ENCODE results near the gene CACNA1A.
"Not testable (repeated sequence)": the region's sequence is repeated elsewhere in the genome, so short reads cannot be mapped to it uniquely, and the experiment has no call there.

The CACNA1A gene

DNA sequence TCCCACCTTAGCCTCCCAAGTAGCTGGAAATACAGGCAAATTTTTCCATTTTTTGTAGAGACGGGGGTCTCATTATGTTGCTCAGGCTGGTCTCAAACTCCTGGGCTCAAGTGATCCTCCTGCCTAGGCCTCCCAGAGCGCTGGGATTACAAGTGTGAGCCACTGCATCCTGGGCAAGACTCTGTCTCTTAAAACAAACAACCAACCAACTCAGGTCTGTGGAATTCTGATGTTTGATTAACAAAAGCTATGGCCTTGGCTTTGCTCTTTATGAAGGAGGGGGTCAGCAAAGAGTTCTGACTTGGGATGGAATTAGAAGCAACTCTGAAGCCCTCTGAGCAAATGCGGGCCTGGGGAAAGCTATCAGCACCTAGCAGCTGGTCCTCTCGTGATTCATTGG, 238.4 kb downstream of the CACNA1A start:
- DNase-seq: no peak

DNA sequence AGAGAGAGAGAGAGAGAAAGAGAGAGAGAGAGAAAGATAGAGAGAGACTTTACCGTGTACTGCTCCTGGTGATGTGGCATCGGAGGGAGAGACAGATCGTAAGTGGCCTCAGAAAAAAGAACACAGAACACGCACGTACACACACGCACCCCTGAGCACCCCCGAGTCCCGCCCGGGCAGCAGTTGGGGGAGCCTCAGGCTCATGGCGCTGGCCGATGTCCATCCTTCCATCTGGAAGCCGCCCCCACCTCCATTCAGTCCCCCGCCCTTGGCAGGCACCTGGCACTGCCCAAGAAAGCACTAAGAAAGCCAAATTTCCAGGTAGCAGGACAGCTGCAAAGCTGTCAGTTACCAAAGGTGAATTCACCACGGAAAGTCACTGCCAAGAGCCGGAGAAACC, 239.1 kb downstream of the CACNA1A start:
- no peak for DNase-seq

DNA sequence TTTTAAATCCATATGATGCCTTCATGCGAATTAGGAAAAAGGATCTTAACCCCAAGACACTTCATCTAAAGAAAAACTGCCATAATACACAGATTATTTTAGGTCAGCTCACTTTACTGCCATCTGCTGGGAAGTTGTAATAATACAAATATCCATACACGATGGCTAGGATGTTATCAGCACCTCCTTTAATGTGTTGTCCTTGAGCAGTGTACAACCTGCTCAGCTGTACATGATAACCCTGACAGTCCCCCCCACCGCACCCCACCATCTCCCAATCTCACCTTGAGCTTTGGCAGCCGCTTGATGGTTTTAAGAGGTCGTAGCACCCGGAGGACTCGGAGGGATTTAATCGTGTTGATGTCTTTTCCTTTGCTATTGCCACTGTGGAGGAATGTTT, 243.8 kb downstream of the CACNA1A start:
- DNase-seq: peak; percentile 33

DNA sequence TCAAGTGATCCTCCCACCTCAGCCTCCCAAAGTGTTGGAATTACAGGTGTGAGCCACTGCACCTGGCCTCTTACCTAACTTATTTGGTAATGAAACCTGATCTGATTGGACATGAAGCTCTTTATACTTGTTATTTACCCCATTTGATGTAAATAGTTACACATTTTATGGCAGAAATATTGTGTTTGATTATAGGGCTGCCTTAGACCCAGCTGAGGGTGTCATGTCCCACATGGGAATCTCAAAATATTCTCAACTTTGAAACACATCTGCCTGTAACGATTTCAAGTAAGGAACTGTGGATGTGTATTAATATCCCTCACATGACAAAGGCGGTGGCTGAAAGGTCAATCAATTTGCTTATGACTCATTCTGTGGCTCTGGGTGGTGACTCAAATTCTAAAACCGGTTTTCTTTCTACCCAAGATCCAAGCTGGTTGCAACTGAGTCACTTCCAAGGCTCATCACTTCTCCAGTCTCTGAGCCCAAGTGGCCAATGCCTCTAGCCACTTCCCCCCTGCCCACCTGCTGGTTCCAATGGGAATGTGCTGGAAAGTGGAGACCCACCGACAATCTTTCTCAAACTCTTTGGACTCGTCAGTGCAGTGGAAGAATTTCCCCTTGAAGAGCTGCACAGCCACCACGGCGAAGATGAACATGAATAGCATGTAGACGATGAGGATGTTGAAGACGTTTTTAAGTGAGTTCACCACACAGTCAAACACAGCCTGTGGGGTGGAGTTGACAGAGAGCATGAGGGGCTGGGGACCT, 245.2 kb downstream of the CACNA1A start:
- DNase-seq: no peak

DNA sequence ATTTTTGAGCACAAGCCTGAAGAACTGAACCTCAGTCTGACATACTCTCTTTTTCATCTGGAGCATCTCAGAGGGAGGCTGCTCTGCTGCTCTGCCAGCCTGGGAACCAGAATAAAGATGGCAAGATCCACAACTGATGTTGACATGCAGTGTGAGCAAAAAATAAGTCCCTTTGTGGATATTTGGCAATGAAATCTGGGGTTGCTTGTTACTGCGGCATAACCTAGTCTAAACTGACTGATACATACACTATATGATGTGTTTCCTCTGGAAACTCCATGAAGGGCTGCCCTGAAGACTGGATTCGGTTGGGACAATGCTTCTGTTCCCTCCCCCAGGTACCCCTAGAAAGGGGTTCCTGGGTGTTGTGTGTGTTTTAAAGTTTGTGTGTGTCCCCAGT, 249.4 kb downstream of the CACNA1A start:
- DNase-seq: no peak

DNA sequence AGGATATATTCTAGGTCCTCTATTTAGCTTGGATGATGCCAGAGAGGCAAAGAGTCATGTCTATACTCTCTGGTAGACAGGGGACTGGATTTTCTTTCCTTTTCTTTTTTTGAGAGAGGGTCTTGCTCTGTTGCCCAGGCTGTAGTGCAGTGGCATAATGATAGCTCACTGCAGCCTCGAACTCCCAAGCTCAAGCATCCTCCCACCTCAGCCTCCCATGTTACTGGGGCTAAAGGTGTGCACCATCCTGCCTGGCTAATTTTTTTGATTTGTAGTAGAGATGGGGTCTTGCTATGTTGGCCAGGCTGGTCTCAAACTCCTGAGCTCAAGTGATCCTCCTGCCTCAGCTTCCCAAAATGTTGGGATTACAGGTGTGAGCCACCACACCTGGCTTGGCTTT, 249.9 kb downstream of the CACNA1A start:
- not testable (repeated sequence) for DNase-seq

DNA sequence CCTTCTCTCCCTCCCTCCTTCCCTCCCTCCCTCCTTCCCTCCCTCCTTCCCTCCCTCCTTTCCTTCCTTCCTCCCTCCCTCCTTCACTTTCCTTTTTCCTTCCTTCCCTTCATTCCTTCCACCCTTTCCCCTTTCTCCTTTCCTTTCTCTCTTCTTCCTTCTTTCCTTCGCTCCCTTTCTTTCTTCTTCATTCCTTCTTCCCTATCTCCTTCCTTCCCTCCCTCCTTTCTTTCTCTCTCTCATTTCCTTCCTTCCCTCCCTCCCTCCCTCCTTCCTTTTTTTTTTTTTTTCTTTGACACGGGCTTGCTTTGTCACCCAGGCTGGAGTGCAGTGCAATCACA, 250.6 kb downstream of the CACNA1A start:
- DNase-seq: no peak

DNA sequence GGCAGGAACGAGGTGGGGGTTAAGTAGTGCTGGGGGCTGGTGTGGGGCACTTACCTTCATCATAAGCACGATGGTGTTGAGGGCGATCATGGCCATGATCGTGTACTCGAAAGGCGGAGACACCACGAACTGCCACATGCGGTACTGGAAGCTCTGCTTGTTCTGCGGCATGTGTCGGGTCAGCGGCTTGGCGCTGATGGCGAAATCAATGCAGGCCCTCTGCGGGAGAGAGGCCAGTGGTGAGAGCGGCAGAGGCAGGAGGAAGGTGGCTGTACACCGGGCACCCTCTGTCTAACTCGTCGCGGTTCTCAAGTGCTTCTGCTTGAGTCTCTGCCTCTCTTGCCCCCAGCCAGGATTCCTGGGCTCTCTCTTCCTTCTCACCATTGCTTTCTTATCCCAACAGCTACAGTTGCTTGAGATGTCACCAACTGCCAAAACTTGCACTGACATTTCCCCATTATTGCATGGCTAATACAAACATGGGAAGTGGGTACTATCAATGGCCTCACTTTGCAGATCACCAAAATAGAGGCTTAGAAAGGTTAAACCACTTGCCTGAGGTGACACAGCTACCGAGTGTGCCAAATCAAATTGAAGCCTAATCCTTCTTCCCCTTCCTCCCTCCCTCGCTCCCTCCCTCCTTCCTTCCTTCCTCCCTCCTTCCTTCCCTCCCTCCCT, 251.1 kb downstream of the CACNA1A start:
- no peak for DNase-seq

DNA sequence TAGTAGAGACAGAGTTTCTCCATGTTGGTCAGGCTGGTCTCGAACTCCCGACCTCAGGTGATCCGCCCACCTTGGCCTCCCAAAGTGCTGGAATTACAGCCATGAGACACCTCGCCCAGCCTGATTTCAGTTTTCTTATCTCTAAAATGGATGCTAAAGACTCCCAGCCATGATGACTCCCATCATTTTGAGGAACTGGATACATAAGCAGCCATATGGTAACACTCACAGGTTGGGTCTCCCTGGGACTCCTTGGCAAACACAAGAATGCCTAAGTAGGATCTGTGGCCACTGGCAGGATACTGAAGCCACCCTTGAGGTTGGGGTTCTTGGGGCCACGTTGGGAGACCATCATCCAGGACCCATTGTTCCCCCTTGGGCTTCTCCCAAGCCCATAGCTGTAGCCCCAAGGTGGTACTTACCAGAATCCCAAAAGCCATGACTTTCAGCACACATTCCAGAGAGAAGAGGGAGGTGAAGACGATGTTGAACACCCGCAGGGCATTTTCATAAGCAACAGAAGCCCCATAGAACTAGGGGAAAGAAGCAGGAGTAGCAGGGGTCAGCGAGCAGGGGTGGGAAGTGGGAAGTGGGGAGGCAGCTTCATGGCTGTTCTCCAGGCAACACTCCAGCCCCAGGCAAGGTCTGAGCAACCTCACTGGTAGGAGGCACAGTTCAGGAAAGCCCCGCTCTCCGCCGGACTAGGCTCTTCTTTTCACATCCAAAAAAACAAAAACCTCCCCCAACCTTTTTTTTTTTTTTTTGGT, 253.5 kb downstream of the CACNA1A start:
- DNase-seq: no peak

DNA sequence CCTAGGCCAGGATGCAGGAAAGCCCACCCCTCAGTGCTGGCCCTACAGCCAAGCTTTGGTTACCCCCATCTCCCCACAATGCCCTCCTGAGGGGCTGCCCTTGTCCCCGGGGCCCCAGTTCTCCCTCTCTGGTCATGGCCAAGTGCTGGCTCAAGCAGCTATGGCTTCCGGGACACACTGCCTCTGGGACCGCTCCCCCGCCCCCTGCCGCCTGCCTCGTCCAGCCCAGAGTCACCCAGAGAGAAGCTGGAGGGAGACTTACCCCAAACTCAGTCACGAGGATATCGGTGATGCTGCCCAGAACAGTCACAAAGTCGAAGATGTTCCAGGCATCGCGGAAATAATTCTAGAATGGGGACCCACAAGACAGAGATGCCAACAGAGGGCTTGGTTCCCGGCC, 261.4 kb downstream of the CACNA1A start:
- DNase-seq: no peak

DNA sequence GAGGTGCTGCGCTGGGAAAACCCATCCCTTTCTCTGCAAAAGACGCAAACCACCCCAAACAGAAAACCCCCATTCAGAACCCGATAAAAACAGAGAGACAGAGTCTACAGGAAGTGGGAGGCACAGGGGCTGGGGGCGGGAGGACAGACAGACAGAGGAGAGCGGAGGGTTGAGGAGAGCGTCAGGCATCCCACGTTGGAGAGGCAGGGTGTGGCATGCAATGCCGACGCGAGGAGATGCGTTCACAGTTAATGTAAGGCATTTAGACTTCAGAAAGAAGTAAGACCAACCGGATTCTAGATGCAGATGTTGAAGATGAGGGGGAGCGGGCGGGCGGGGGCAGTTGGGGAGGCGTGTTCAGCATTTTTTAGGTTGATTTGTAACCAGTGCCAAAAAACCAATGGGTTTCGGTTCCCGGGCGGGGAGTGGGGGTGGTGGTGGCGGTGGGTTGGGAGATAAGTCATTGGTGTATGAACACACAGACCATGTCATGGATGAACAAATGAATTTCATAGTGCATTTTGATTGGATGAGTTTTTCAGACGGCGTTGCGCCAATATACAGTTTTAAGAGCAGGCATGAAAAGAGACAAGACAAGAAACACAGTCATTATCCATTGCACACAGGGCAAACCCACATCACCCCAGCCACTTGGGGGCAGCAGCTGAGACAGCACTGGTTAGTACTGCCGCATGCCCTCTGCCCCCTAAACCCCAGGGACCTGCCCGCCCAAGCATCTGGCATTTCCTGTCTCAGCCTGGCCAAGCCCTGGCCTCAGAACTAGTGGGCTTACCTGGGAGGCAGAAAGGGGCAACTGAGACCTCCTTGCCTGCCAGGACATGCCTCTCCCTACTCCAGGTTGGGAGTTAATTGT, 264.8 kb downstream of the CACNA1A start:
- DNase-seq: no peak

DNA sequence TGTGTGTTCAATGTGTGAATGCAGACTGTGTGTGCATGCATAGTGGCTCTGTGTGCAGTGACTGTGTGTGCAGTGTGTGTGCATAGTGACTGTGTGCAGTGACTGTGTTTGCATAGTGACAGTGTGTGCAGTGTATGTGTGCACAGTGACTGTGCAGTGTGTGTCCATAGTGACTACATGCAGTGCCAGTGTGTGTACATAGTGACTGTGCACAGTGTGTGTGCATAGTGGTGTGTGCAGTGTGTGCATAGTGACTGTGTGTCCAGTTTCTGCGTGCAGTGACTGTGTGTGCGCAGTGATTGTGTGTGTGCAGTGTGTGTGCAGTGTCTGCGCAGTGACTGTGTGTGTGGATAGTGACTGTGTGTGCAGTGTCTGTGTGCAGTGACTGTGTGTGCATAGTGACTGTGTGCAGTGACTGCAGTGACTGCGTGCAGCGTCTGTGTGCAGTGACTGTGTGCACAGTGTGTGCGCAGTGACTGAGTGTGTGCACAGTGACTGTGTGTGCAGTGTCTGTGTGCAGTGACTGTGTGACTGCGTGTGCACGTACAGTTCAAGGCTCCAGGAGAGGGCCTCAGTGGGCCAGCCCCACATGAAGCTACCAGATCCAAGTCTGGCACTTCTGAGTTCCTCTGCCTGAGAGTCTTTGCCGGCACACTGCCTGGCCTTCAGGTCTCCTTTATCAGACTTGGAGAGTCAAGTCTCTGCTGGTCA, 265.8 kb downstream of the CACNA1A start:
- DNase-seq: no peak

DNA sequence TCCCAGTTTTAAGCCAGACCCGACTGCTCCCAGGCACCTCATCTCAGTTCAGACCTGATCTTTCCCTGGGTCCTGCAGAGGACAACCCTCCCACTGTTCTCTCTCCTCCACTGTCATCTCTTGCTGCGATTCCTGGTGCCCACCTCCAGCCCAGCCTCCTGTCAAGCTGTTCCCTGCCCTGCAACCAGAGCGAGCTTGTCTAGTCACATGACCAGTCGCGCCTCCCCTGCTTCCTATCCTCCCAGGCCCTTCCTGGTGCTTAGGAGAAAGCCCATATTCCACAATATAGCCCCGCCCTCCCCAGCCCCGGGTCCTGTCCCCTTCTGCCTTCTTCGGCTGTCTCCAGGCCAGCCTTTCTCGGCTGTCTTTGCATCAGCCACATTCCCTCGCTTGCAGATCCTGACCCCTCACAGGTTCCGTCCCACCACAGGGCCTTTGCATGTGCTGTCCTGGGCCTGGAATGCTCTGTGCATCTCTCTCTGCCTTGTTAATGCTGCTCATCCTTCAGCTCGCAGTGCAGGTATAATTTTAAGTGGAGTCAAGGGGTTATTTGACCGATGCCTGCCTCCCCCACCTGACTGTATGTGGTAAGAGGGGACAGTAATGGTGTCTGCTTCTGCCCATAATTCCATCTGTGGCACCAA, 267.3 kb downstream of the CACNA1A start:
- DNase-seq: no peak

DNA sequence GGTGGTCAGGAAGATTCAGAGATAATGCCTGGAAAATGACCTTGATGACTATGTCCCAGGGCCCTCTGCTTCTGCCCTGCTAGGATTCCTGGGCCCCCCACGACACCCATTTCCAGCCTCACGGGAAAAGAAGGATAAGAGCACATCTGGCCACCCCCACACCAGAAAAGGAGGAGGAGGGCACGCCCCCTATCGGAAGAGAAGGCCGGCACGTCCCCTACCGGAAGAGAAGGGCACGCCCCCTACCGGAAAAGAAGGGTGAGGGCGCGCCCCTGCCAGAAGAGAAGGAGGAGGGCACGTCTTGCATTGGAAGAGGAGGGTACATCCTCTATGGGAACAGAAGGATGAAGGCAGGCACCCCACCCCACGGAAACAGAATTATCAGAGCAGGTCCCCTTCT, 271.8 kb downstream of the CACNA1A start:
- no peak for DNase-seq

DNA sequence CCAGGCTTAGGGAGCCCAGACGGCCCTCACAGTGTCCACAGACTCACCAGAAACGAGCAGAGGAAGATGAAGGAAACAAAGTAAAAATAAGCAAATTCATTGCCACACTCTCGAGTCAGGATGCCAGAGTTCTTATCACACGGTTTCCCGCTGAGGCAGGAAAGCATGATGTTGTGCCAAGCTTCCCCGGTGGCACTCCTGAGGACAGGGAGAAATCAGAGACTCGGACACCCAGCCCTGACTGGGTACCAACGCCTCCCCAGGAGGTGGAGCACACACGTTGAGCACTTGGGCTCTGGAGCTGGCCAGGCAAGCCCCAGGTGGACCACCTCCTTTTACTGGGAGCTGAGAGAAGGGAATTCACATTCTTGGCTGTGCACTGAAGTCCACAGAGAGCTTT, 274.6 kb downstream of the CACNA1A start:
- DNase-seq: no peak

DNA sequence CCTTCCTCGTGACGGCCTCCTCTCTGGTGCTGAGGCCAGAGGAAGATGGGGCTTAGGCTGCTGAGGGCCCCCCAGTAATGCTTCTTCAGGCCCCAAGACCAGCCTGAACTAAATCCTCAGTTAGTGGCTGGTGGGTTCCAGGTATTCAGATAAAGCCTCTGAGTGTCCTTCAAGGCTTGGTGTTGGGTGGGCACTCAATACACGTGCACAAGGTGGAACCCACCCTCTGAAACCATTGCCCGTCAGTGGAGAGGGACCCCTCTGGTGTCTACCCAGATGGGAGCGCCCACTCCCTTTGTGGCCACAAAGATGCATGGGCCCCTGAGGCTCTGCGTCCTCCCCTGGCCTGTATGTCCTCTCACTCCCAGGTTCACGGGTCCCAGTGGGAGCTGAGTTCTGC, 277.0 kb downstream of the CACNA1A start:
- DNase-seq: no peak

DNA sequence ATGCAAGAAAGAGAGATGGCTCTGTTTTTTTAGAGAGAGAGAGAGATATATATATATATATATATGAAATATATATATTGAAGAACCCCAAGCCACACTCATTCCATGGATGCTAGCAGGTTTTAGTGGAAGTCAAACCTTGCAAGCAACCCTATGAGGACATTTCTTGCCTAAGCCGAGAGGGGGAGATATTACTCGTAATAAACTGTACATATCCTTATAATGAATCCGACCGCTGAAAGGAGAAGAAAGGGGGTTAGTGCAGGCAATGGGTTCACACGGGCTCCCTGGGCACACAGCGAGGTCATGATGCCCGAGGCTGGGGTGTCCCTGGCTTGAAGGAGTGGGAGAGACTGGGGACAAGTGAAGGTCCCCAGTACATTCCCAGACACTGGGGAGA, 277.7 kb downstream of the CACNA1A start:
- no peak for DNase-seq

DNA sequence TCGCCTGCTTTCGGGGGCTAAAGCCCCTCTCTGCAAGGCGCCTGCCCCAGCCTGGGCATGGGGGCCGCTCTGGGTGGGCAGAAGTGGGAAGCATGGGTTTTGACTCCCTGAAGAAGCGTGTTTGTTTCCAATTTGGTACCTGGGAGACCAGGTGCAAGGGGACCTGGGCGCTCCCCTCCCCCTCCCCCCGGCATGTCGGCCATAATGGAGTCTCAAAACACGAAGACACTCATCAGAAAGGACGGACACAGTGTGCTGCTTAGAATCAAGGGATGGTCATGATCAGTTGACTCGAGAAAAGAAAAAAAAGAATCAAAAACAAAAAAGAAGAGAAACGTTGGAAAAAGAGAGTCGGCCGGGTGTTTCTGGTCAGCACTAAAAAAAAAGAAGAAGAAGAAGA, 279.3 kb downstream of the CACNA1A start:
- no peak for DNase-seq

DNA sequence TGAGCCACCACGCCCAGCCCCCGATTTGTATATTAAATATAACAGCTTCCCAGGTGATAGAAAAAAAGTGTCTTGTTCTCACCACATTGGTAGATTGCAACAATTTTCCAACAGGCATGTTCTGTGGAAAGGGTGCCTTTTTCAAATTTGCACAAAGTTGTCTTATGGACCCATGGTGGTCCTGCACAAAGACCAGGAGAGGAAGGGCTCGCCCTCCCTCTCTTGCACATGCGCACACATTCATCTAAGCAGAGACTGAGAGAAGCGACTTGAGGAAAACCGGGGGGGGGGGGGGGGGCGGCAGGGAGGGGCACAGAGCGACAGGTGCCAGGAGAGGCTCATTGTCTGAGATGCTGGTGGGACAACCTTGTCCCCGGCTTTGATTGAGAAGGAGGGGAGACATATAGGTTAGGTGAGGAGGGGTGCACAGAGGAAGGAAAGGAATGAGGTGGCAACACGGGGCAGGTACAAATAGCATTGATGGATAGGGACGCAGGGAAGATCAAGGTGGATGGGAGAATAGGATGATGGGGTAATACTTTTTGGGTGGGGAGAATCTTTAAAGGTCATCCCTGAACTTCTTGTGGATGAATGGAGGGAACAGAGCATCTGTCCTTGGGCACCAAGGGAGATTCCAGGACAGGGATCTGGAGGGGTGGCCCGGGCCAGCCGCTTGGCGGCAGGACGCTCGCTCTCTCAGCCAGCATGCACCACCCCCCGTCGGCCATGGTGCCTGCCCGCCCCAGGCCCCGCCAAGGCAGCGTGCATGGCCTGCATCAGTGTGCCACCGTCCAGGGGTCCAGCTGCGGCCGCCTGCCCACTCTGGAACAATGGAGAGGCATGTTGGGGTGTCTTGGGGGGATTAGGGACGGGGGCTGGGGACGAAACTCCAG, 280.1 kb downstream of the CACNA1A start:
- no peak for DNase-seq

DNA sequence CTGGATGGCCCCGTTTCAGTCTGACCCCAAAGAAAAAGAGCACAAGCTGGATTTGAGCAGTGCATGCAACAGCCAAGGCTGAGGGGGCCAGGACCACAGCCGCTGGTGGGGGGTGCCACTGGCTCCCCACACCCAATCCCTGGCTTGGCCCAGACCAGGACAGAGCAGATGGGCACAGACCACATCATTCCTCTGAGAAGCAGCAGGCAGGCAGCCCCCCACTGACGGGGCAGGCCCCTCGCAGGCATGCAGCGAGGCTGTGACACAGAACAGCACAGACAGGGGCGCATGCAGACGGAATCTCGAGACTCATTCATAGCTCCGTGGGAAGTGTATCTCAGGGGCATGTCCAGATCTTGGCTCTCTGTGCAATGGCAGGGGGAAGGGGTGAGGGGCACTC, 281.2 kb downstream of the CACNA1A start:
- DNase-seq: no peak

DNA sequence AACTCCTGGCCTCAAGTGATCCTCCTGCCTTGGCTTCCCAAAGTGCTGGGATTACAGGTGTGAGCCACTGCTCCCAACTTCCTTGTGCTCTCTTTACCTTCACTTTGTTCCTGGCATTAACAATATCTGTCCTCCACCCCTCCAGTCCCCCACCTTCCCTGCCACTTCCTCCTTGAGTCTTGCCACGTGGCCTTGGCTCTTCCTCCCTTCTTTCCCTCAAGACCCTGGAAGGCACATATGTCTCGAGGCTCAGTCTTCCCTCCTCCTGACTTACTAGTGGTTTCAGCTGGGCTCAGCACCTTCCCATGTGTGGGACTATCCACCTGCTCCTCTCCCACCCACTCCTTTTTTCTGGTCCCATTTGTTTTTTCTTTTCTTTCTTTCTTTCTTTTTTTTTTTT, 285.4 kb downstream of the CACNA1A start:
- DNase-seq: no peak
